Measurements from ENCODE around the gene TRIM59.

Gene TRIM59

DNA sequence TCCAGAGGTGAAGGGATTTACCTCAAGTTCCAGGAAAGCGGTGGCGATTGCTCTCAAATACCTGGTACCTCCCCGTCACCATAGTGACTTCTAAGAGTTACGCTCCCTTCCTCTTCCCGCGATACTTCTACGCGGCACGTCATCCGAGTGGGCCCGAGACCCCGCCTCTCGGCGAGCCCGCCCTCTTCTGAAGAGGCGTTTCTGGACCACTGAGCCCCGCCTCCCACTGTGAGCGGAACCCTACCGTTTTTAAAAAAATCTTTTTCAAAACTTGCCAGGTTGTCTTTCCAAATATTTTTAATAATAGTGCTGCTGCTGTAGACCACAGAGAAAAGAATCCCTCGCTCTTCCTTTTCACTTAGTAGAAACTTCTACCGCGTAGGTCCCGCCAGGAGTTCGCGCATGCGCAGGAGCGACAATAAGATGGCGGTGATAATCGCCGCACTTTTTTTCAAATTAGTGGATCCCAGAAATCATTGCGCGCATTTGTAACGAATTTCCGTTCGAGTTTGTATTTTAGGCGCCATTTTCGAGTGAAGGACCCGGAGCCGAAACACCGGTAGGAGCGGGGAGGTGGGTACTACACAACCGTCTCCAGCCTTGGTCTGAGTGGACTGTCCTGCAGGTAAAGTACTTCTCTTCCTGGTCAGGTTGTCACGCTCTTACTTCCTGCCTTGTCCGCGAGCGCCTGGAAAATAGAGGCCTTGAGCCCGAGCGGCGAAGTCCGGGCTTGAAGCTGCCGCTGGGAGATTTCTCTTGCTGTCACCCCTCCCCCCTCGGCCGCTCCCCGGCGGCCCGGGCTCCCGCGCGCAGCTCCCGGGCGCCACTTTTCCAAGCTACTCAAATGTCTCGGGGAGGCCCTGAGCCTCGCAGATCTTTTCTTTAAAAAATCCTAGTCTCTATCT, 50.2 kb downstream of the TRIM59 start, which contains the start of the genes IFT80 and SMC4:
Gene IFT80, minus strand, starts transcription at position 101 of the 905 bp plus-strand sequence. CDS start 14,625 bp downstream, outside the sequence.
Gene SMC4, plus strand, starts transcription at position 526 of the 905 bp plus-strand sequence. CDS start 1,177 bp downstream, outside the sequence.
- H3K4me3 ChIP-seq (ENCODE audit: low read depth, low read length): peak within 1 kb of the TSS; percentile 72
- CTCF ChIA-PET: interaction anchor here (0.6 kb wide), 1 partner anchor 60 kb away, joined by 4 read pairs; no protein-coding TSS in a partner anchor
- H3K9me3 ChIP-seq (ENCODE audit: control insufficient read depth, insufficient read depth, low read depth, low read length): no peaks in the 10 kb centered on the region
- POLR2A ChIA-PET: interaction anchor here (0.7 to 1.6 kb wide), 4 partner anchors 10 to 165 kb away, joined by 3 to 9 read pairs (median 4); partner anchors contain the start of gene TRIM59
- peaks cover 0 to 30% of the 10 kb centered on the region in 2 experiments; a peak in 2 of 3 replicates for H3K36me3 ChIP-seq (ENCODE audit: control insufficient read depth in 2 of 2, insufficient read depth in 1 of 2, low read length in 2 of 2)
- H3K27ac ChIP-seq (ENCODE audit: extremely low read depth, low read depth, low read length): peak within 1 kb of the TSS; percentile 91
- H3K4me1 ChIP-seq (ENCODE audit: control insufficient read depth, insufficient read depth, low read length): no peaks in the 10 kb centered on the region
- TF ChIP-seq ZNF624 (tag by site-specific recombination; IDR thresholded peaks at IDR 0.05): no peak
- no peak for TF ChIP-seq ZNF37A (tag by site-specific recombination; IDR thresholded peaks at IDR 0.05)
- TF ChIP-seq ZNF701 (tag by site-specific recombination; IDR thresholded peaks at IDR 0.05): no peak
- TF ChIP-seq YY2 (tag by site-specific recombination; IDR thresholded peaks at IDR 0.05): no peak
- TF ChIP-seq REPIN1 (tag by site-specific recombination; IDR thresholded peaks at IDR 0.05; ENCODE audit: low read depth): no peak
- TF ChIP-seq ZNF692 (tag by site-specific recombination; IDR thresholded peaks at IDR 0.05): no peak
- TF ChIP-seq ZNF175 (tag by site-specific recombination; IDR thresholded peaks at IDR 0.05): no peak
- TF ChIP-seq ZNF211 (tag by site-specific recombination; IDR thresholded peaks at IDR 0.05; ENCODE audit: low read depth): no peak
- peak; percentile 77; the same call in 1 of the 2 replicates for TF ChIP-seq ZEB2 (tag by site-specific recombination; IDR thresholded peaks at IDR 0.05)
- no peak for TF ChIP-seq ZSCAN23 (tag by site-specific recombination; IDR thresholded peaks at IDR 0.05)
- TF ChIP-seq ZFP3 (tag by site-specific recombination; IDR thresholded peaks at IDR 0.05; ENCODE audit: low read depth): no peak
- TF ChIP-seq, protein P1, sequence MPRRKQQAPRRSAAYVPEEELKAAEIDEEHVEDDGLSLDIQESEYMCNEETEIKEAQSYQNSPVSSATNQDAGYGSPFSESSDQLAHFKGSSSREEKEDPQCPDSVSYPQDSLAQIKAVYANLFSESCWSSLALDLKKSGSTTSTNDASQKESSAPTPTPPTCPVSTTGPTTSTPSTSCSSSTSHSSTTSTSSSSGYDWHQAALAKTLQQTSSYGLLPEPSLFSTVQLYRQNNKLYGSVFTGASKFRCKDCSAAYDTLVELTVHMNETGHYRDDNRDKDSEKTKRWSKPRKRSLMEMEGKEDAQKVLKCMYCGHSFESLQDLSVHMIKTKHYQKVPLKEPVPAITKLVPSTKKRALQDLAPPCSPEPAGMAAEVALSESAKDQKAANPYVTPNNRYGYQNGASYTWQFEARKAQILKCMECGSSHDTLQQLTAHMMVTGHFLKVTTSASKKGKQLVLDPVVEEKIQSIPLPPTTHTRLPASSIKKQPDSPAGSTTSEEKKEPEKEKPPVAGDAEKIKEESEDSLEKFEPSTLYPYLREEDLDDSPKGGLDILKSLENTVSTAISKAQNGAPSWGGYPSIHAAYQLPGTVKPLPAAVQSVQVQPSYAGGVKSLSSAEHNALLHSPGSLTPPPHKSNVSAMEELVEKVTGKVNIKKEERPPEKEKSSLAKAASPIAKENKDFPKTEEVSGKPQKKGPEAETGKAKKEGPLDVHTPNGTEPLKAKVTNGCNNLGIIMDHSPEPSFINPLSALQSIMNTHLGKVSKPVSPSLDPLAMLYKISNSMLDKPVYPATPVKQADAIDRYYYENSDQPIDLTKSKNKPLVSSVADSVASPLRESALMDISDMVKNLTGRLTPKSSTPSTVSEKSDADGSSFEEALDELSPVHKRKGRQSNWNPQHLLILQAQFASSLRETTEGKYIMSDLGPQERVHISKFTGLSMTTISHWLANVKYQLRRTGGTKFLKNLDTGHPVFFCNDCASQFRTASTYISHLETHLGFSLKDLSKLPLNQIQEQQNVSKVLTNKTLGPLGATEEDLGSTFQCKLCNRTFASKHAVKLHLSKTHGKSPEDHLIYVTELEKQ (tag by site-specific recombination; IDR thresholded peaks at IDR 0.05; ENCODE audit: borderline replicate concordance): no peak
- no peak for TF ChIP-seq ZNF350 (tag by site-specific recombination; IDR thresholded peaks at IDR 0.05)
- no peak for TF ChIP-seq ZNF221 (tag by site-specific recombination; IDR thresholded peaks at IDR 0.05; ENCODE audit: borderline replicate concordance)
- no peak for TF ChIP-seq ZNF514 (tag by site-specific recombination; IDR thresholded peaks at IDR 0.05)
- no peak for TF ChIP-seq ELK4 (IDR thresholded peaks at IDR 0.05; ENCODE audit: borderline replicate concordance, low read depth, low read length)
- TF ChIP-seq ZNF26 (tag by site-specific recombination; IDR thresholded peaks at IDR 0.05): no peak
- TF ChIP-seq ZNF18 (tag by site-specific recombination; IDR thresholded peaks at IDR 0.05): no peak
- TF ChIP-seq ZNF140 (tag by site-specific recombination; IDR thresholded peaks at IDR 0.05): no peak
- no peak for TF ChIP-seq OSR2 (tag by site-specific recombination; IDR thresholded peaks at IDR 0.05)
- TF ChIP-seq, protein P2, sequence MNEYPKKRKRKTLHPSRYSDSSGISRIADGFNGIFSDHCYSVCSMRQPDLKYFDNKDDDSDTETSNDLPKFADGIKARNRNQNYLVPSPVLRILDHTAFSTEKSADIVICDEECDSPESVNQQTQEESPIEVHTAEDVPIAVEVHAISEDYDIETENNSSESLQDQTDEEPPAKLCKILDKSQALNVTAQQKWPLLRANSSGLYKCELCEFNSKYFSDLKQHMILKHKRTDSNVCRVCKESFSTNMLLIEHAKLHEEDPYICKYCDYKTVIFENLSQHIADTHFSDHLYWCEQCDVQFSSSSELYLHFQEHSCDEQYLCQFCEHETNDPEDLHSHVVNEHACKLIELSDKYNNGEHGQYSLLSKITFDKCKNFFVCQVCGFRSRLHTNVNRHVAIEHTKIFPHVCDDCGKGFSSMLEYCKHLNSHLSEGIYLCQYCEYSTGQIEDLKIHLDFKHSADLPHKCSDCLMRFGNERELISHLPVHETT (tag by site-specific recombination; IDR thresholded peaks at IDR 0.05): peak; percentile 41; the same call in 1 of the 2 replicates
- peak; percentile 86 for TF ChIP-seq SP3 (tag by site-specific recombination; IDR thresholded peaks at IDR 0.05)
- TF ChIP-seq KLF17 (tag by site-specific recombination; IDR thresholded peaks at IDR 0.05): no peak
- no peak for TF ChIP-seq BCL11A (tag by site-specific recombination; IDR thresholded peaks at IDR 0.05; ENCODE audit: low read depth)
- TF ChIP-seq ZNF138 (tag by site-specific recombination; IDR thresholded peaks at IDR 0.05; ENCODE audit: borderline replicate concordance): no peak
